Transverse colon (tissue), 4 donors: ENCODE results near the gene OR2A12.

Source experiments
- CTCF ChIP-seq, 5 experiments: fragments of 200-600 bp in 3 of 5; fragments of 450-650 bp in 2 of 5; sonication (generic) in 3 of 5; IDR thresholded peaks; 1 replicate in 2 of 5; 2 replicates in 3 of 5; pipeline ENCODE4 v1.5.1; 2016 to 2017; ENCODE audit warnings: antibody characterized with exemption in 5 of 5, inconsistent platforms in 3 of 5, mild to moderate bottlenecking in 2 of 5, moderate library complexity in 1 of 5
- POLR2A ChIP-seq: fragments of 450-650 bp; IDR thresholded peaks from one replicate; pipeline ENCODE4 v1.6.1; 2016; ENCODE audit warnings: antibody characterized with exemption, mild to moderate bottlenecking, moderate library complexity
- POLR2AphosphoS5 ChIP-seq, 3 donors: sonication (generic); formaldehyde crosslinking; IDR thresholded peaks; one replicate each; pipeline ENCODE4 v1.6.1; 2016; ENCODE audit warnings: antibody characterized with exemption in 3 of 3

- no peak for TF ChIP-seq CTCF (IDR thresholded peaks at IDR 0.05)
- no peak for TF ChIP-seq POLR2AphosphoS5 (IDR thresholded peaks at IDR 0.05)
- TF ChIP-seq POLR2A, result no peak
Observed at GRCh38 chr7:144036302-144036885, 49.7 kb upstream of the OR2A12 start.
